GM19395 (cell line): ENCODE data around the gene TRPT1.

Experiments used
- ATAC-seq: cut with Tn5 transposase; IDR thresholded peaks from one replicate; pipeline ENCODE4 v1.9.1; 2021; ENCODE audit warnings: mild to moderate bottlenecking, moderate library complexity; ENCODE audit not compliant: unreplicated experiment

TRPT1 gene, protein sequence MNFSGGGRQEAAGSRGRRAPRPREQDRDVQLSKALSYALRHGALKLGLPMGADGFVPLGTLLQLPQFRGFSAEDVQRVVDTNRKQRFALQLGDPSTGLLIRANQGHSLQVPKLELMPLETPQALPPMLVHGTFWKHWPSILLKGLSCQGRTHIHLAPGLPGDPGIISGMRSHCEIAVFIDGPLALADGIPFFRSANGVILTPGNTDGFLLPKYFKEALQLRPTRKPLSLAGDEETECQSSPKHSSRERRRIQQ

DNA sequence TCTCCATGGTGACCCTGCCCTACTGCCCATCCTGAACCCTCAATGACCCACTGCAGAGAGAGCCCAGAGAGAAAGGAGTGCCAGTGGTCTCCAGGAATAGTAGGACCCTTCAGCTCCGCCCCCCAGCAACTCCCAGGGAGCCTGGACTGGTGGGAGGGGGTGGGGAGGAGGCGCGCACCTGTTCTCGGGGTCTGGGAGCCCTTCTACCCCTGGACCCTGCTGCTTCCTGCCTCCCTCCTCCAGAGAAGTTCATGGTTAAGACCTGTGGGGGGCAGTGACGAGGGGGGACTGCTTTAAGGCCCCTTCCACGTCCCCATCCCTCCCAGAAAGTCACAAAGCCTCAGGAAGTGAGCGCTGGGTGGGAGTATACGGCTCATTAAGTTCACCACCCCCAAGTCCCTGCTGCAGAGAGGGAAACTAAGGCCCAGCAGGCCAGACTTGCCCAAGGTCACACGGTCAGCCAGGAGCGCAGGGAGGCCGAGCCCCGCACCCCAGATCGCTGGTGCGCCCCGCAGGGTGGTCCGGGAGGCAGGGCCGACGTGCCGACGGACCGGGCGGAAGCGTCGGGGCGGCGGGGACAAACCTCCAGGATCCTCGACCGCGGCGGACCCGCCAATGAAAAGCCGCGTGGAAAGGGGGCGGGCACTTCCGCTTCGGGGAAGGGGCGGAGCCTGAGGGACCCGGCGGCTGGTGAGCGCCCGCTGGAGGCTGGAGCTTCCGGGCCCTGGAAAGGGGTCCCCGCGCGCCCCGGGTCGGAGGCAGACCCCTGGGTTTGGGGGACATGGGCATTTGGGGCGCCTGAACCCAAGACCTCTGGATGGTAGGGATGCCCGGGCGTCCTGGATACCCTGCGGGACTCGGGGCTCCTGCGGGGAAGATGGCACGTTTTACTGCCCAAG is at the start of gene TRPT1, which contains the start of gene NUDT22:
Gene TRPT1 (minus strand): TSS at position 579 of the 899 bp plus-strand sequence. CDS start 326 bp downstream, at position 253.
Gene NUDT22 (plus strand): TSS at position 667 of the 899 bp plus-strand sequence. CDS start 379 bp downstream, outside the sequence.
- peak; percentile 43 for ATAC-seq

DNA sequence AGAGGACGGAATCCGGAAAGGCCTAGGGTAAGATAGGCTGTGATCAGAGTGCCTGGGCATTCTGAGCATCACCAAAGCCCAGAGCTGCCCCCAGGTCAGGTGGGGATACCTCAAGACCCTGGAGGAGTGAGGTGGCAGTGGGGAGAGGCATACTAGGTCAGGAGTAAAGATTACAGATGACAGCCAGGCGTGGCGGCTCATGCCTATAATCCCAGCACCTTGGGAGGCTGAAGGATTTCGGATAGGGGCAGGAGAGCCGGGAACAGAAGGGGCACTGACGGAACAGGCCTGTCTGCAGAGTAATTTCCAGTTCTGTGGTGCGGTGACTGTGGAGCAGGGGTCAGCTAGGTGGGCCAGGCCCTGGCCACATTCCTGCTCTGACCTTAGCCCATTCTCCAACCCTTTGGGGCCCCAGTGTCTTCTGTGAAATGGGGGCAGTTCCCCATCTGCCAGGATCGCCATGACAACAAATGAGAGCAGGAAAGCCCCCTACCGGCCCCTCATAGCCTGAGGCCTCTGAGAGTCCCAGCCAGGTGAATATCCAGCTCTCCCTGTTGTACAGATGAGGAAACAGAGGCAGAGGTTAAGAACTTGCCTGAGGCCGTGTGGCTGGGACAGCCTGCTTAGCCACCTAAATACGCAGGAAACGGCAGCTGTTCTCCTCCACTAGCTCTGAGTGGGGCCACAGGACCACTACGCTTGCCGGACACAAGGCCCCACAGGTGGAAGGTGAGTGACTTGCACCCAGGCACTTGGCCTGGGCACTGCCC is 49.2 kb upstream of the TRPT1 start:
- no peak for ATAC-seq

DNA sequence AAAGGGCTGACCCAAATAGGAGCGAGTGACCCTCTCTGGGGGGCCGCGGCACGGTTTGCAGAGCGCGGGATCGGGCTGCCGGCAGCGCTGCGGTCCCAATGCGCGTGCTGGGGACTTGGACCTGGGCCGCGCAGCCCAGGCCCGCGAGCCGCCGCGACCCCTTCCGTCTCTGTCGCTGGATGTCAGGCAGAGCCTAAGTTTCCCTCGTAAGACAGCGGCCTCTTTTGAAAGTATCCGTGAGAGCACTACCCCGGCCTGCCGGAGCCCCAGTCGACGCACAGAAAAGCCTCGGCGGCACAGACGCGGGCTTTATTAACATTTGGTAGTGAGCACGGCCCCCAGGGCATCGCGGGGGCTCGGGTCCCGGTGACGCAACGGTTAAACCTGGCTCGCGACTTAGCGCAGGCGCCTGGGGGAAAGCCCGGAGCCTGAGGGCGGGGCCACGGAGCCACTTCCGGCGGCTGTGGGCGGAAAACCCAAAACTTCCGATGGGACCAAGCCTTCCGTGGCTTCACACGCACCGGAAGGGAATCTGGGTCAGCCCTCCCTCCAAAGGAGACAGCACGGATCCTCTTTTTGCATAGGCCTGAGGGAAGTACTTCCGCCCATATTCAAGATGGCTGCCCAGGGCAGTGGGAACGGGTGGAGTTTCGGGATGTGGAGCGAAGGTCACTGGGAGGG is 43.7 kb upstream of the TRPT1 start:
- ATAC-seq, result peak; percentile 72

DNA sequence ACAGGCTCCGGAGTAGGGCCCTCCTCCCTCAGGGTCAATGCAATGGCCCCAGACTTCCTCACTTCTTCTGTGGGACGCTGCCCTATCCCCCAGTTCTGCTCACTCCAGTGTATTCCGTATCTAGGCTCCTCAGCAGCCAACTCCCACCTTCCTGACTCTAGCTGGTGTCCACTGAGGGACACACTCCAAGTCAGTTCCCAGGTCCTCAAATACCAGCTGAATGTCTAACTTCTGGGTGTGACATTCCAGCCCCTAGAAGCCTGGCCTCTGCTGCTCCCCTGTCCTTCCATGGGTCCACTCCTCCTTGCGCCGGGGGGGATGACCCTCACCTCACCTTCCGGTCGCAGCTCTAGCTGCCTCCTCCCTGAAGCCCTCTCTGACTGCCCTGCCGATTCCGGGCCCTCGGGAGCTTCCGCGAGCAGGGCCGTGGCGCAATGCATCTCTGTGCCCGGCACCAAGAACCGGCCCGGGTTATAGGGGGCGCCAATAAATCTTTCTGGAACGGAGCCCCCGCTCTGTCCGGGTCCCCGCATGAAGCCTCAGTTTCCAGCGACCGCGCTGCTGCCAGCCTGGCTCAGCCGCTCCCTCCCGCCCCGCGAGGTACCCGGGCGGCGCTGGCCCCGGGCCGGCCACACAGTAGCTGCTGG is 43.0 kb upstream of the TRPT1 start:
- peak; percentile 9 for ATAC-seq

DNA sequence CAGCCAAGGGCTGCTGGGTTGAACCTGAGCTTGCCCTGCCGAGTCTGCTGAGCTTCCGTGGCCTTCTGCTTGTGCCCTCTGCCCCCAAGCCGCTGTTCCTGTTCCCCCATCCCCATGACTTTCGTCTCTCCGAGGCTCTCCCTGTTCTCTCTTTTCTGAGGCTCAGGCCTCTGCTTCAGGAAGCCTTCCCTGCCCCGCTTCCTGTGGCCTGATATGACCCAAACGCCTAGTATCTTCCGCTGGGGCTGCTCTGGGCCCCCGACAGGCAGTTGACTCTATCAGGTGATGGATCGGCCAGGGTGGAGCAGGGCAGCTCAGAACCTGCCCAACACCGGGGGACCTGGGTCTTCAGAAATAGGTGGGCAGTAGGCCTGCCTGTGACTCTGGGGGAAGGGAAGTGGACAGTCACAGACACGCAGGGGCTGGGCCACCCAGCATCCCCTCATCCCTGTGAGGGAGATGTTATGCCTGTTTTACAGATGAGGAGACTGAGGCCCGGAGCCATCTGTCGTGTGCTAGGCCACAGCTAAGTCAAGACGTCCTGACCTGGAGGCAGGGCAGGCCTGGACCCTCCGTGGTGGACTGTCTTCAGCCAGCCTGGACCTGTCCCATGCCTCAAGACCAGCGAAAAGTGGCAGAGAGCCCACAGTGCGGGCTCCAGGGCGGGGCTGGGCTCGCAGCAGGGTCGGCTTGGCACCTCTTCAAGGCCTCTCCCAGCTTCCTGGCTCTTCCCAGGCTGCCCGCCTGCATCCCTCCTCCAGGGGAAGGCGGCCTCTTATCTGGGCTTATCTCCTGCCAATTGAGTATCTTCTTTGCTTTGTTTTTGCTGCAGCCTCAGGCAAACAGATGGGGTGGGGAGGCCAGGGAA is 42.3 kb upstream of the TRPT1 start:
- no peak for ATAC-seq

DNA sequence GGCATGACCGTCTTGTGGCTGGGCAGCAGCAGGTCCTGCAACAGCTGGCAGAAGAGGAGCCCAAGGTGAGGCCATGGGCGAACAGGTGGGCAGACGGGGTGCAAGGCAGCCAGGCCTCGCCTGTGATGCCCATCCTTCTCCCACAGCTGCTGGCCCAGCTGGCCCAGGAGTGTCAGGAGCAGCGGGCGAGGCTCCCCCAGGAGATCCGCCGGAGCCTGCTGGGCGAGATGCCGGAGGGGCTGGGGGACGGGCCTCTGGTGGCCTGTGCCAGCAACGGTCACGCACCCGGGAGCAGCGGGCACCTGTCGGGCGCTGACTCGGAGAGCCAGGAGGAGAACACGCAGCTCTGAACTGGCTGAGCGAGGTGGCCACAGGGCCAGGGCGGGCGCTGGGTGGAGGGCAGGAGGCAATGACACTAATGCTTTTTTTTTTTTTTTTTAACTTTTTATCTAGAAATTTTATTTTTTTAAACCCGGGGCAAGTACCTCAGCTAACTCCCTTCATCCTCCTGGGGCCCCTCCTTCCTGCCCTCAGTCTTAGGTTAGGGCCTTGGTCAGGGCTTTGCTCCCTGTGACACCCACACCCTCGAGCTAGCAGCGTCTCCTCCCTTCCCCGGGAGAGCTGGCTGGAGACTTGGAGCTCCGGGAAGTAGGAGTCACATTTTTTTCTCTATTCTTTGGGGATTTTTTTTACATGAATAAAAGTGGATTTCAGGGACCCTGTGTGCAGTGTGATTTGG is 41.4 kb upstream of the TRPT1 start:
- no peak for ATAC-seq

DNA sequence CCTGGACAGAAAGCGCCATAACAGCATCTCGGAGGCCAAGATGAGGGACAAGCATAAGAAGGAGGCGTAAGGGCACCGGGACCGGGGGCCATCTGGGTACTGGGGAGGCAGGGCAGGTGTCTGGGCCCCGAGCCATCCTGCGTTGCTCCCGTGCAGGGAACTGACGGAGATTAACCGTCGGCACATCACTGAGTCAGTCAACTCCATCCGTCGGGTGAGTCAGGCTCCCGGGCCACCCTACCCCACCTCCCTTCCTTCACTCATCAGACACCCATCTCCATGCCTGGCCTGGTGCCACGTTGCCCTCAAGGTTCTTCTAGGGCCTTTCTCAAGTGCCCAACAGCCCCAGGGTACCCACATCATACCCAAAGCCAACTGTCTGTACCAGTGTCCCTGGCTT is 40.4 kb upstream of the TRPT1 start:
- no peak for ATAC-seq

DNA sequence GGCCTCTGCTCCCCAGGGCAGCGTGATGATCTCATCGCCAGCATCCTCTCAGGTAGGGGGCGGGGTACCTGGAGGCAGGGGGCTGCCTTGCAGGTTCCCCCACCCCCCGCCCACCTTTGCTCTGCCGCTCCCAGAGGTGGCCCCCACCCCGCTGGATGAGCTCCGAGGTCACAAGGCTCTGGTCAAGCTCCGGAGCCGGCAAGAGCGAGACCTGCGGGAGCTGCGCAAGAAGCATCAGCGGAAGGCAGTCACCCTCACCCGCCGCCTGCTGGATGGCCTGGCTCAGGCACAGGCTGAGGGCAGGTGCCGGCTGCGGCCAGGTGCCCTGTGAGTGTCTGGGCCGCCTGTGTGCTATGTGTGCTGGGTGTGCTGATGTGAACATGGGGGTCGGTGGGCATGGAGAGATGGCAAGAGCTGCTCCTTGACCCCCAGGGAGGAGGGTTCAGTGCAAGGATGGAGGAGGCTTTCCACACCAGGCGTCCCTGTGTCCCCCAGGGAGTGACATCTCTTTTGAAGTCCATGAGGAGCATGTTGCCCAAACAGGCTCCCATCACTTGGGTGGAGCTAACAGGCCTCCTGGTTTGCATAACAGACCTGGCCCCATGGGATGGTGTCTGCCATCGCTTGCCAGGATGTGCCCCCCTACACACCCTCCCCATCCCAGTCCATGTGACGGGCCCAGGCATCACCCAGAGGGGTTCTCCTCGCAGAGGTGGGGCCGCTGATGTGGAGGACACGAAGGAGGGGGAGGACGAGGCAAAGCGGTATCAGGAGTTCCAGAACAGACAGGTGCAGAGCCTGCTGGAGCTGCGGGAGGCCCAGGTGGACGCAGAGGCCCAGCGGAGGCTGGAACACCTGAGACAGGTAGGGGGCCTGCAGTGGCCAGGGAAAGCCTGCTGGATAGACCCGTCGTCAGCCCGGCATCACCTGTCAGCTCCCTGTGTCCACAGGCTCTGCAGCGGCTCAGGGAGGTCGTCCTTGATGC is 39.5 kb upstream of the TRPT1 start:
- ATAC-seq, result no peak

DNA sequence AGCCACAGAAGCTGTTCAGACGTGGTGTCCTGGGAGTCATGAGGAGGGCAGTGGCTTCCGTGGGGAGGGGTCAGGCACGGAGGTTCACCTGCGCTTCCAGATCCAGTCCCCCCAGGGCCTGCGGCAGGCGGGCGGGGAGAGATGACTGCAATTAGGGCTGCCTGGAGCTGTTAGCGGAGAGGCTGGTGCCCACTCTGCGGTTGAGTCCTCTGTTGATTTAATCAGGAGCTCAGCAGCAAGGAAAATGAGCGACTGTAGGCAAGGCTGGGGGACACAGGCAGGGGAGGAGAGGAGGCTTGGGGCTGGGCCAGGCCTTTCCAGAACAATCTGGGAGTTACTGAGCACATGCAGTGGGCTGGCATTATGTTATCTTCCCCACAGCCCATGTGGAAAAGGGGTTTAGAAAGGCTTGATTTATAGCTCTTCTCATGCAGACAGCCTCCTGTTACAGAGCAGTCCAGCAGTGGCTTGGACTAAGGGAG is 38.4 kb upstream of the TRPT1 start:
- no peak for ATAC-seq

DNA sequence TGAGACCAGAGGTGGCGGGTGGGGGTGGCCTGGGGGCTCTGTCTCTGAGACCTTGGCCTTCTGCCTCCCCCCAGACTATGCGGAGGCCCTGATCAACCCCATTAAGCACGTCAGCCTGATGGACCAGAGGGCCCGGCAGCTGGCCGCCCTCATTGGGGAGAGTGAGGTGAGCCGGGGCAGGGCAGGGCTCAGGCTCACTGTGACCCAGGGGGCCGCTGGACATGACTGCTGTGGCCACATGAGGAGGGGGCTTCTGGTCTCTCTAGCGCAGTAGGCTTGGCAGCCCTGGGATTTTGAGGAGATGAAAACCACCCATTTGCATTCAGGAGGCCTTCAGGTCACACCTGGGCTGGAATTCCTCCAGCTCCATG is 37.9 kb upstream of the TRPT1 start:
- ATAC-seq, result no peak

DNA sequence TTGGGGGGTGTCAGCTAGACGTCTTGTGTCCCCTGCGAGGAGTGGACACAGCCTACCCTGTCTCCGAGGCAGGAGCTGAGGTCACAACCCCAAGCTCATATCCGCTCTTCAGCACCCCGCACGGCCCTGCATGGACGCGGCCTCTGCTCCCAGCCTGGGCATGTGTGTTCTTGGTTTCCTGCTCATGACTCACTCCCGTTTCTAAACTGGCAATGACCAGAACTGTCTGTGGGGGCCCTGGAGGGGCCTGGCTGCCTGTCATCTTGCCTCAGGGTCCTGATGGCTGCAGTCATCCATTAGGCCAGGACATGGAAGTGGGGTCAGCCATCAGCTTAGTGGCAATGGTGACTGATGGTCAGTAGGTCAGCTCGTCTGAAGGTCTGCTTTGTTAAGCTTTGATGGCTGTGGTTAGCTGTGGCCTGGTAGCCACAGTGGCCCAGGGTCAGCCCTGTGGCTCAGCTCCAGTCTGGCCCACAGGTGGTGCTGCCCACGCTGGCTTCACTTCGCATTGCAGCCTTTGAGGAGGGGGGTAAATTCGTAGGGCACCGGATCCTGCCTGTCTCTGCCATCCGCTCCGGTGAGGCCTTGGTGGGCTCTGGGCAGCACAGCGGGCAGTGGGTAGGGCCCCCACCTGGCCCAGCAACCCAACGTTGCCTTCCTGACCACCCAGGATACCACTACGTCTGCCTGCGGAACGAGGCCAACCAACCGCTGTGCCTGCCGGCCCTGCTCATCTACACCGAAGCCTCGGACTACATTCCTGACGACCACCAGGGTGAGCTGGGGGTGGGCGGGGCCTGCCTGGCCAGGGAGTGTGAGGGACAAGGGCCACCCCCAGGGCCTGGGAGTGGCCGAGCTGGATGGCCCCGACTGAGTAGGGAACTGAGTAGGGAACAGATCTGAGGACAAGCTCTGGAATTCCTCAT is 37.3 kb upstream of the TRPT1 start:
- no peak for ATAC-seq

DNA sequence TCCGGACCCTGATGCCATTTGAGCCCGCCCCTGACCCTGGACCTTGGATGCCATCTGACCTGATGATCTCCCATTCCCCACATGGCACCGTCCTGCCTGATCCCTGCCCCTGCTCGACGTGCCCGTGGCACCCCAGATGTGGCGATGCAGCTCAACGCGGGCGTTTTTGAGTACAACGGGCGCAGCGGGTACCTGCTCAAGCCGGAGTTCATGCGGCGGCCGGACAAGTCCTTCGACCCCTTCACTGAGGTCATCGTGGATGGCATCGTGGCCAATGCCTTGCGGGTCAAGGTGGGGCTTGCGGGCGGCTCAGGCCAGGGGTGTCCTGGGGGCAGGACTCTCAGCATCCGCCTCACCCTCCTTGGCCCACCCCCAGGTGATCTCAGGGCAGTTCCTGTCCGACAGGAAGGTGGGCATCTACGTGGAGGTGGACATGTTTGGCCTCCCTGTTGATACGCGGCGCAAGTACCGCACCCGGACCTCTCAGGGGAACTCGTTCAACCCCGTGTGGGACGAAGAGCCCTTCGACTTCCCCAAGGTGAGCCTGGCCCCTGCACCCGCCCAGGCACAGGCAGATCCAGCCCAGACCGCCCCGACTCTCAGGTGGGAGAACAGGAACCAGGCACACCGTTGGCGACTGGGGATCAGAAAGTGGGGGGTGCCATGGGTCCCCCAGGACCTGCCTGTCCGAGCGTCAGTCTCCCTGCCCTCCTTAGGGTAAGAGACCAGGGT is 36.5 kb upstream of the TRPT1 start:
- no peak for ATAC-seq

DNA sequence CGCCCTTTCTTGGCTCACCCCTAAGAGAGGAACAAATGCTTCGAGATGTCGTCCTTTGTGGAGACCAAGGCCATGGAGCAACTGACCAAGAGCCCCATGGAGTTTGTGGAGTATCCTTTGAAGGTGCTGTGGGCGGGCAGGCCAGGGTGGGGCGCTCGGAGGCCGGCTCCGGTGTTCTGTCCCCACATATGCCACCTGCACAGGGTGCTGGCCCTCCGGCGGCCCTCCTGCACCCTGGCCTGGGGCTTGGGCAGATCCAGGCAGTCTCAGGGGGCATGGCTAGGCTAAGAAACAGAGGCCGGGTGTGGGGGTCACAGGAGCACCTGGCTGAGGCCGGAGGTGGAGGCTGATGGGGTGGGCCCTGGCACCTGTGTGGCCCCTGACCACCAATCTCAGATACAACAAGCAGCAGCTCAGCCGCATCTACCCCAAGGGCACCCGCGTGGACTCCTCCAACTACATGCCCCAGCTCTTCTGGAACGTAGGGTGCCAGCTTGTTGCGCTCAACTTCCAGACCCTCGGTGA is 35.6 kb upstream of the TRPT1 start:
- ATAC-seq, result no peak

DNA sequence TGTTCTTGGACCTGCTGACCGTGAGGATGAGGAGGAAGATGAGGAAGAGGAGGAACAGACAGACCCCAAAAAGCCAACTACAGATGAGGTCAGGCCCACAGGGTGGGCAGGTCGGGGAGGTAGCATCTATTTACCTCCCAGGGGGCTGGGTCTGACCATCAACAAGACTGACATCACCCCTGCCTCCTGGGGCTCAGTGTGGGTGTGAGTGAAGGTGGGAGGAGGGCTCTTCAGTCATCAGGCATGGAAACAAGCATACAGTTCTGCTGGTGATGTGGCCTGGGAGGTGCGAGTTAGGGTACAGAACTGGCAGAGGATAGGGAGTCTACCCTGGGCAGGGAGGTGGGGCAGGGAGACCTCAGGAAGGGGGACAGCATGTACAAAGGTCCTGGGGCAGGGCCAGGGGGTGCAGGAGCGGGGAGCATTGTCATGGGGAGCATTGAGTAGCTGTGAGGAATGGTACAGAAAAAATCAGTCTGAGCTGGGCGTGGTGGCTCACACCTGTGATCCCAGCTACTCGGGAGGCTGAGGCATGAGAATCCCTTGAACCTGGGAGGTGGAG is 34.2 kb upstream of the TRPT1 start:
- ATAC-seq, result no peak

DNA sequence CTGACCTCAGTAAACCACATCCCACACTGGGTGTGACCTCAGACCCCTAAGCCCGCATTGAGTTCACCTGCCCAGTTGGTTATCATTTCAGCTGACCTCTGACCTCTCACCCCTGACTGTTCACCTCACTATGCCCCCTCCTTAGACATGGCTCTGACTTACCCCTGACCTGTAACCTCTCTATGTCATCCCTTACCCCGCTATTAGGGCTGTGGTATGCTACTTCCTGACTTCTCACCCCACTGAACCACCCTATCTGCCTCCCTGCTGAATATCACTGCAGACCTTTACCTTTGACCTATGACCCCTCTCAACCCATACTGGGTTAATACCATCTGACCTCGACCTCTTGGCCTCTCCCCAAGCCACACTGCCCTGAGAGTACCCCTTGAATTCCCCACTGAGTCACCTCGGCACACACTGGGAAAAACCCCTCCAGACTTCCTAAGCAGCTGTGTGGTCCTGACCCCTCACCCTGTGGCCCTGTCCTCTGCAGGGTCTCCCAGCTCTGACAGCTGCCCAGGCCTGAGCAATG is 33.6 kb upstream of the TRPT1 start:
- no peak for ATAC-seq
